H9 (cell line): ENCODE results near the gene PTPRN2. TPM values are rescaled to one million over a fixed set of nuclear protein-coding genes. Genes with fewer than 3 reads are reported as not detected.

Source experiments
- DNase-seq: peaks from one replicate; pipeline ENCODE4 v3.0.0-alpha.2; 2017
- H2AFZ ChIP-seq: one replicate; pipeline ENCODE4 v1.6.1; 2013; ENCODE audit warnings: mild to moderate bottlenecking, low read length, control low read depth, moderate library complexity
- H2AK5ac ChIP-seq: 2 replicates; pipeline ENCODE4 v1.6.1; 2013; ENCODE audit warnings: low read length, control low read depth, mixed read lengths; ENCODE audit not compliant: insufficient read length
- H2BK120ac ChIP-seq: one replicate; pipeline ENCODE4 v1.6.1; 2013; ENCODE audit warnings: low read depth, mild to moderate bottlenecking, low read length, control low read depth, inconsistent platforms; ENCODE audit not compliant: poor library complexity, severe bottlenecking
- H2BK12ac ChIP-seq: 2 replicates; pipeline ENCODE4 v1.6.1; 2013; ENCODE audit warnings: low read length, control low read depth, mixed read lengths, low read depth; ENCODE audit not compliant: insufficient read length
- H2BK15ac ChIP-seq: 2 replicates; pipeline ENCODE4 v1.6.1; 2013; ENCODE audit warnings: low read depth, low read length, control low read depth
- H2BK20ac ChIP-seq: one replicate; pipeline ENCODE4 v1.6.1; 2013; ENCODE audit warnings: low read depth, mild to moderate bottlenecking, low read length, control low read depth, inconsistent platforms; ENCODE audit not compliant: poor library complexity, severe bottlenecking
- H2BK5ac ChIP-seq: 2 replicates; pipeline ENCODE4 v1.6.1; 2013; ENCODE audit warnings: low read length, control low read depth, mixed read lengths; ENCODE audit not compliant: insufficient read length
- H3K14ac ChIP-seq: 2 replicates; pipeline ENCODE4 v1.6.1; 2013; ENCODE audit warnings: low read length, control low read depth; ENCODE audit not compliant: insufficient read depth
- H3K18ac ChIP-seq: 2 replicates; pipeline ENCODE4 v1.6.1; 2013; ENCODE audit warnings: low read depth, mild to moderate bottlenecking, mixed read lengths, low read length, control low read depth; ENCODE audit not compliant: insufficient read length
- H3K23ac ChIP-seq: 2 replicates; pipeline ENCODE4 v1.6.1; 2013; ENCODE audit warnings: low read length, control low read depth, mixed read lengths, low read depth; ENCODE audit not compliant: insufficient read length
- H3K23me2 ChIP-seq: 2 replicates; pipeline ENCODE4 v1.6.1; 2013; ENCODE audit warnings: low read depth, mild to moderate bottlenecking, mixed read lengths, low read length, control low read depth; ENCODE audit not compliant: insufficient read length, poor library complexity, severe bottlenecking
- H3K27ac ChIP-seq: 2 replicates; pipeline ENCODE4 v1.5.1; 2013; ENCODE audit warnings: low read length, control low read depth, mixed read lengths, low read depth; ENCODE audit not compliant: insufficient read length
- H3K27me3 ChIP-seq: 2 replicates; pipeline ENCODE4 v1.6.1; 2013; ENCODE audit warnings: low read length, control low read depth, inconsistent platforms; ENCODE audit not compliant: insufficient read depth
- H3K4ac ChIP-seq: 2 replicates; pipeline ENCODE4 v1.6.1; 2013; ENCODE audit warnings: low read depth, mild to moderate bottlenecking, control low read depth, inconsistent platforms, low read length, moderate library complexity
- H3K4me1 ChIP-seq: 2 replicates; pipeline ENCODE4 v1.6.1; 2013; ENCODE audit warnings: low read length, control low read depth, inconsistent platforms; ENCODE audit not compliant: insufficient read depth
- H3K4me2 ChIP-seq: 2 replicates; pipeline ENCODE4 v1.6.1; 2013; ENCODE audit warnings: low read length, control low read depth, mixed read lengths; ENCODE audit not compliant: insufficient read length, insufficient read depth
- H3K56ac ChIP-seq: 2 replicates; pipeline ENCODE4 v1.6.1; 2013; ENCODE audit warnings: low read depth, mild to moderate bottlenecking, mixed read lengths, low read length, control low read depth; ENCODE audit not compliant: insufficient read length
- H3K79me1 ChIP-seq: 2 replicates; pipeline ENCODE4 v1.6.1; 2013; ENCODE audit warnings: low read depth, mild to moderate bottlenecking, moderate library complexity, low read length, control low read depth, inconsistent platforms; ENCODE audit not compliant: insufficient read depth, poor library complexity, severe bottlenecking
- H3K79me2 ChIP-seq: 2 replicates; pipeline ENCODE4 v1.6.1; 2013; ENCODE audit warnings: low read length, control low read depth, inconsistent platforms; ENCODE audit not compliant: insufficient read depth
- H3K9ac ChIP-seq: 2 replicates; pipeline ENCODE4 v1.6.1; 2013; ENCODE audit warnings: low read length, control low read depth, mixed read lengths; ENCODE audit not compliant: insufficient read length; ENCODE audit errors: extremely low read depth
- H3K9me3 ChIP-seq: one replicate; pipeline ENCODE4 v1.6.1; 2013; ENCODE audit warnings: low read depth, low read length, inconsistent platforms; ENCODE audit not compliant: control insufficient read depth
- H3T11ph ChIP-seq: one replicate; pipeline ENCODE4 v1.6.1; 2013; ENCODE audit warnings: mild to moderate bottlenecking, low read length, control low read depth, inconsistent platforms
- H4K20me1 ChIP-seq: one replicate; pipeline ENCODE4 v1.6.1; 2013; ENCODE audit not compliant: control insufficient read depth, insufficient read length, insufficient read depth
- H4K5ac ChIP-seq: 2 replicates; pipeline ENCODE4 v1.6.1; 2013; ENCODE audit warnings: low read depth, mild to moderate bottlenecking, mixed read lengths, low read length, control low read depth; ENCODE audit not compliant: insufficient read length
- H4K8ac ChIP-seq: replicated peaks from 2 replicates; pipeline ENCODE4 v1.6.1; 2013; ENCODE audit warnings: low read length, control low read depth, mixed read lengths, low read depth; ENCODE audit not compliant: insufficient read length
- H4K91ac ChIP-seq: 2 replicates; pipeline ENCODE4 v1.6.1; 2013; ENCODE audit warnings: low read depth, mild to moderate bottlenecking, moderate library complexity, mixed read lengths, low read length, control low read depth; ENCODE audit not compliant: insufficient read length
- H3K27ac Mint-ChIP-seq, 3 experiments: 2 replicates in 2 of 3; 3 replicates in 1 of 3; pipeline ENCODE4 v1.8.0; 2020 to 2021; ENCODE audit warnings: mixed read lengths in 3 of 3, mild to moderate bottlenecking in 1 of 3, moderate library complexity in 1 of 3
- H3K27me3 Mint-ChIP-seq: 2 replicates; pipeline ENCODE4 v1.8.0; 2021; ENCODE audit warnings: low read depth, mild to moderate bottlenecking, moderate library complexity, mixed read lengths
- H3K36me3 Mint-ChIP-seq, 3 experiments: 2 replicates in 2 of 3; 3 replicates in 1 of 3; pipeline ENCODE4 v1.8.0; 2020 to 2021; ENCODE audit warnings: low read depth in 3 of 3, mixed read lengths in 3 of 3; ENCODE audit not compliant: insufficient read depth in 1 of 3
- H3K4me1 Mint-ChIP-seq, 2 experiments: 2 replicates each; pipeline ENCODE4 v1.8.0; 2020; ENCODE audit warnings: mixed read lengths in 2 of 2
- H3K4me3 Mint-ChIP-seq, 2 experiments: 2 replicates in 1 of 2; 3 replicates in 1 of 2; pipeline ENCODE4 v1.8.0; 2020 to 2021; ENCODE audit warnings: mild to moderate bottlenecking in 2 of 2, mixed read lengths in 2 of 2, moderate library complexity in 1 of 2
- H3K9me3 Mint-ChIP-seq, 2 experiments: 2 replicates in 1 of 2; 3 replicates in 1 of 2; pipeline ENCODE4 v1.8.0; 2020; ENCODE audit warnings: mild to moderate bottlenecking in 2 of 2, mixed read lengths in 2 of 2, moderate library complexity in 1 of 2
- WGBS: extraction: QIAGEN DNeasy Blood & Tissue Kit; methylation state at CpG from one replicate; pipeline ENCODE4 v1.1.7; 2013; ENCODE audit warnings: missing lambda C conversion rate, low lambda C conversion rate, mixed read lengths; ENCODE audit not compliant: insufficient read length; ENCODE audit errors: extremely low coverage; 5-methylcytosine and 5-hydroxymethylcytosine counted together
- total RNA-seq: library from RNA; stranded (reverse); gene quantifications from 2 replicates; pipeline ENCODE4 v1.2.1, GENCODE V29; 2021
- TF ChIP-seq, protein P1 (sequence below): fragments of 200-600 bp; sonication (generic); conservative IDR thresholded peaks from 3 replicates; pipeline ENCODE4 v1.8.0; 2021; ENCODE audit warnings: antibody characterized with exemption, mild to moderate bottlenecking

Gene PTPRN2
- total RNA-seq, 1 experiment from 2014 or later = 5.2 TPM

DNA sequence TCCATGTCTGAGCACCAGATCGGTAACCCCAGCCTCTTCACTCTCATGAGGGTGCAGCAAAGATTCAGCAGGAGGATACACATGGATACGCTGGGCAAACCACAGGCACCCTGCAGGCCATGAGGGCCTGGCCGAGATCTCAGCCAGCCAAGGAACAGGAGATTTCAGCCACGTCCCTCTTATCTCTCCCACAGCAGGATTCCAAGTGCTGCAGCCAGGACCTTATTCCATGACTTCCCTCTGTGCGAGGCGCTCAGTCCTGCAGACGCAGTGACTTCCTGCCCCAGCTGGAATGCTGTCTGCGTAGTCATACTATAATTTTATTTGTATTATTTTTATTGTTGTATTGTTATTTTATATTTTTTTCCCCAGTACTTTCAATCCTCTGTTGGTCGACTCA lies 66.8 kb downstream of the PTPRN2 start:
- Histone ChIP-seq H3K79me1 (no peaks in the 10 kb centered on the region), H4K91ac (no peak overlapping the region), H4K8ac (no peak overlapping the region), H2BK20ac (no peak overlapping the region), H4K20me1 (no peaks in the 10 kb centered on the region), H3K23me2 (no peaks in the 10 kb centered on the region), H3K4ac (no peak overlapping the region), H2BK12ac (no peak overlapping the region), H2BK120ac (no peak overlapping the region), H2BK15ac (no peak overlapping the region), H4K5ac (no peak overlapping the region), H3K9ac (no peak overlapping the region), H3T11ph (no peak overlapping the region), H2AK5ac (no peak overlapping the region), H3K4me1 (no peaks in the 10 kb centered on the region), H3K79me2 (no peaks in the 10 kb centered on the region), H3K18ac (no peak overlapping the region), H3K9me3 (peaks cover 12% of the 10 kb centered on the region), H2BK5ac (no peak overlapping the region), H3K23ac (no peak overlapping the region), H3K56ac (no peak overlapping the region), H3K4me2 (no peak overlapping the region), H3K27ac (no peak overlapping the region), H3K14ac (no peak overlapping the region), H3K27me3 (no peaks in the 10 kb centered on the region), H2AFZ (no peak overlapping the region)
- no peak for DNase-seq
- TF ChIP-seq, protein P1, sequence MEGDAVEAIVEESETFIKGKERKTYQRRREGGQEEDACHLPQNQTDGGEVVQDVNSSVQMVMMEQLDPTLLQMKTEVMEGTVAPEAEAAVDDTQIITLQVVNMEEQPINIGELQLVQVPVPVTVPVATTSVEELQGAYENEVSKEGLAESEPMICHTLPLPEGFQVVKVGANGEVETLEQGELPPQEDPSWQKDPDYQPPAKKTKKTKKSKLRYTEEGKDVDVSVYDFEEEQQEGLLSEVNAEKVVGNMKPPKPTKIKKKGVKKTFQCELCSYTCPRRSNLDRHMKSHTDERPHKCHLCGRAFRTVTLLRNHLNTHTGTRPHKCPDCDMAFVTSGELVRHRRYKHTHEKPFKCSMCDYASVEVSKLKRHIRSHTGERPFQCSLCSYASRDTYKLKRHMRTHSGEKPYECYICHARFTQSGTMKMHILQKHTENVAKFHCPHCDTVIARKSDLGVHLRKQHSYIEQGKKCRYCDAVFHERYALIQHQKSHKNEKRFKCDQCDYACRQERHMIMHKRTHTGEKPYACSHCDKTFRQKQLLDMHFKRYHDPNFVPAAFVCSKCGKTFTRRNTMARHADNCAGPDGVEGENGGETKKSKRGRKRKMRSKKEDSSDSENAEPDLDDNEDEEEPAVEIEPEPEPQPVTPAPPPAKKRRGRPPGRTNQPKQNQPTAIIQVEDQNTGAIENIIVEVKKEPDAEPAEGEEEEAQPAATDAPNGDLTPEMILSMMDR = no peak
- H3K9me3 Mint-ChIP-seq = peaks cover 22 to 34% of the 10 kb centered on the region in 2 experiments
- H3K4me1 Mint-ChIP-seq = peaks cover 6% of the 10 kb centered on the region in 2 experiments
- H3K36me3 Mint-ChIP-seq = peaks cover 11 to 25% (median 11%) of the 10 kb centered on the region in 3 experiments
- H3K27me3 Mint-ChIP-seq = peaks cover 3% of the 10 kb centered on the region; the same call in 1 of the 2 replicates
- no peak overlapping the region for H3K27ac Mint-ChIP-seq
- H3K4me3 Mint-ChIP-seq = no peak overlapping the region
- WGBS = no CpG with 5 or more reads among the region's 9 CpGs
